ENCODE measurements around the gene NUP214. TPM values are rescaled to one million over a fixed set of nuclear protein-coding genes. Genes with fewer than 3 reads are reported as not detected.

The NUP214 gene
- total RNA-seq, 1 donor from 2014 or later = 62.2 TPM

DNA sequence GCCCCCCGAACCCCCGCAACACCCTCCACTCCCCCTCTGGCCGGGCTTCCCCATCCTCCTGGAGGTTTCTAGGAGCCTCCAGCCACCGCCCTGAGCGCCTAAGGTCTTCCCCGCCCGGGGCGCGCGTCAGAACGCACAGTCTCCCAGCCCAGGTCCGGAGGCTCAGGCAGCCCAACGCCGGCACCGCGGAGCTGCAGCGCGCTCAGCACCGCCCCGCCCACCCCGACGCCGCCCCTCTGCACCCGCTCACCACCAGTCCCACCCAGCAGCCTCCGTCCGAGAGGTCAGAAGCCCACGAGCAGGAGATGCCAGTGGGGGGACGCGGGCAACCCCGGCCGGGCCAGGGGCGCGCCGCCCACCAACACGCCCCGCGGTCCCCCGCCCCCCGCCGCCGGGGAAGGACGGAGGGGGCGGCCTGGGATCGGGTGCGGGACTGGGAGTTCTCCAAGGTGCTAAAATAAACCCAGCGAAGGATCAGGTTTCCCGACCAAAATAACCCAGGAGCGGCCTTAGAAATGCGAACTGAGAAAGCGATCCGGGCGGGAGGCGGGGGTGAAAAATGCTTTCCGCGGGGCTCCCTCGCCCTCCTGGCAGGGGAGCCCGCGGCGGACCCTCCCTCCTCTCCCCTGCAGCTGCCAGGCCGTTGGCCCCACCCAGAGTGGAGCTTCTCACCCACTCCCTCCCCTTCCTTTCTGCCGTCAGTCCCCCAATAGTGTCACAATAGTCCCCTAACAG is 157.5 kb downstream of the NUP214 start:
- Mint-ChIP-seq H3K27me3 (peaks cover 34% of the 10 kb centered on the region), H3K4me3 (ENCODE audit: low read depth) (peak overlapping the region; percentile 38), H3K36me3 (ENCODE audit: insufficient read depth) (no peaks in the 10 kb centered on the region), H3K27ac (no peak overlapping the region), H3K4me1 (ENCODE audit: low read depth) (peaks cover 5% of the 10 kb centered on the region), H3K9me3 (ENCODE audit: low read depth) (no peaks in the 10 kb centered on the region)
- TF ChIP-seq, protein P1, sequence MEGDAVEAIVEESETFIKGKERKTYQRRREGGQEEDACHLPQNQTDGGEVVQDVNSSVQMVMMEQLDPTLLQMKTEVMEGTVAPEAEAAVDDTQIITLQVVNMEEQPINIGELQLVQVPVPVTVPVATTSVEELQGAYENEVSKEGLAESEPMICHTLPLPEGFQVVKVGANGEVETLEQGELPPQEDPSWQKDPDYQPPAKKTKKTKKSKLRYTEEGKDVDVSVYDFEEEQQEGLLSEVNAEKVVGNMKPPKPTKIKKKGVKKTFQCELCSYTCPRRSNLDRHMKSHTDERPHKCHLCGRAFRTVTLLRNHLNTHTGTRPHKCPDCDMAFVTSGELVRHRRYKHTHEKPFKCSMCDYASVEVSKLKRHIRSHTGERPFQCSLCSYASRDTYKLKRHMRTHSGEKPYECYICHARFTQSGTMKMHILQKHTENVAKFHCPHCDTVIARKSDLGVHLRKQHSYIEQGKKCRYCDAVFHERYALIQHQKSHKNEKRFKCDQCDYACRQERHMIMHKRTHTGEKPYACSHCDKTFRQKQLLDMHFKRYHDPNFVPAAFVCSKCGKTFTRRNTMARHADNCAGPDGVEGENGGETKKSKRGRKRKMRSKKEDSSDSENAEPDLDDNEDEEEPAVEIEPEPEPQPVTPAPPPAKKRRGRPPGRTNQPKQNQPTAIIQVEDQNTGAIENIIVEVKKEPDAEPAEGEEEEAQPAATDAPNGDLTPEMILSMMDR (IDR thresholded peaks at IDR 0.05; ENCODE audit: unreplicated experiment) = no peak
- DNase-seq (ENCODE audit: low spot score, unreplicated experiment) = peak; percentile 32

Other genes starting within 250 kb of the NUP214 start
- gene QRFP, start 228.8 kb upstream of the NUP214 start, total RNA-seq = not detected in 2 replicates
- not detected in 2 replicates for gene FIBCD1, start 186.3 kb upstream of the NUP214 start, total RNA-seq
- 0.12 and 0.27 TPM in 2 replicates for gene LAMC3, start 116.4 kb upstream of the NUP214 start, total RNA-seq
- 71.1 and 72.5 TPM in 2 replicates for gene AIF1L, start 29.1 kb upstream of the NUP214 start, total RNA-seq
- gene FAM78A, start 150.9 kb downstream of the NUP214 start, total RNA-seq = 1.9 and 2.0 TPM in 2 replicates
- 3.6 TPM in 2 replicates for gene PLPP7, start 164.1 kb downstream of the NUP214 start, total RNA-seq

All from progenitor cell of endocrine pancreas (in vitro differentiated cells).